Measurements from ENCODE around the gene SLC25A1.

GRCh38 chr22:19172213-19173046 is 6.1 kb downstream of the SLC25A1 start:
- TF ChIP-seq CTCF (IDR thresholded peaks at IDR 0.05) (no peak), POLR2A (IDR thresholded peaks at IDR 0.05) (no peak)
